ENCODE measurements around the gene RAPGEF4. TPM values are rescaled to one million over a fixed set of nuclear protein-coding genes. Genes with fewer than 3 reads are reported as not detected.

RAPGEF4 gene
- total RNA-seq, 4 donors from 2014 or later: 1.4 to 5.5 (median 1.8) TPM

DNA sequence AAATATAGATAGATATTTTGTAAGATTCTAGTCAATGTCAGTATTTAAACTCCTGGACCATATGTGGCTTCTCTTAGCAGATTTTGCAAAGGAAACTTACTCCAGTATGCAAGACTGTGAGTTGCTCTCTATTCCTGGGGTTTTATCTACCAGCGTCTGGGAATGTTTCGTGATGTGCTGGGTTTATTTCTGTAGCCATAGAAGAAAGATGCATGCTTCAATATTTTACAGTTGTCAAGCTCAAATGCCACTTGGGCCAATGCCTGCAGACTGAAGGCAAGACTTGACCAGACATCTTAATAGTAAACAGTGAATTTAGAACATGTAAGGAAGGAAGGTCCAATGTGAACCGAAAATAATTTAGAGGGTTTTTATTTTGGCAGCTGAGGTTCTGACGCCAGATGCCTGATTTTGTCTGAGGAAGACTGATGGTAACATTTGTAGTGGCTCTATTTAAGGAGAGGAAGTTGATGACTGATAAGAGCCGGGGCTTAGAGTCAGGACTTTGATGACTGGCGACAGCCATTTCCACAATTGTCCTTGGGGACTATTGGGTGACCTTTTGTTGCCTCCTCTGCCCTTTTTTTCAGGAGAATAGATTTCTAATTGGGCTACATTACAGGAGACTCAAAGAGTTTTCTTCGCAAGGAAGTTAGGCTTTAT is 154.3 kb downstream of the RAPGEF4 start:
- Histone ChIP-seq H3K4me3 (no peak overlapping the region), H3K36me3 (no peaks in the 10 kb centered on the region), H3K4me1 (peaks cover 3 to 13% of the 10 kb centered on the region in 2 donors), H3K9me3 (no peaks in the 10 kb centered on the region), H3K27ac (no peak overlapping the region), H3K27me3 (no peaks in the 10 kb centered on the region)
- in situ Hi-C loops (cut with MboI; ENCODE audit: low sequenced_read_pairs in 4 of 4): no loop called here
- intact Hi-C loops (cut with DNase I; ENCODE audit: low total_unique reads): no loop called here
- no peak for TF ChIP-seq POLR2A (IDR thresholded peaks at IDR 0.05)
- TF ChIP-seq, protein P1, sequence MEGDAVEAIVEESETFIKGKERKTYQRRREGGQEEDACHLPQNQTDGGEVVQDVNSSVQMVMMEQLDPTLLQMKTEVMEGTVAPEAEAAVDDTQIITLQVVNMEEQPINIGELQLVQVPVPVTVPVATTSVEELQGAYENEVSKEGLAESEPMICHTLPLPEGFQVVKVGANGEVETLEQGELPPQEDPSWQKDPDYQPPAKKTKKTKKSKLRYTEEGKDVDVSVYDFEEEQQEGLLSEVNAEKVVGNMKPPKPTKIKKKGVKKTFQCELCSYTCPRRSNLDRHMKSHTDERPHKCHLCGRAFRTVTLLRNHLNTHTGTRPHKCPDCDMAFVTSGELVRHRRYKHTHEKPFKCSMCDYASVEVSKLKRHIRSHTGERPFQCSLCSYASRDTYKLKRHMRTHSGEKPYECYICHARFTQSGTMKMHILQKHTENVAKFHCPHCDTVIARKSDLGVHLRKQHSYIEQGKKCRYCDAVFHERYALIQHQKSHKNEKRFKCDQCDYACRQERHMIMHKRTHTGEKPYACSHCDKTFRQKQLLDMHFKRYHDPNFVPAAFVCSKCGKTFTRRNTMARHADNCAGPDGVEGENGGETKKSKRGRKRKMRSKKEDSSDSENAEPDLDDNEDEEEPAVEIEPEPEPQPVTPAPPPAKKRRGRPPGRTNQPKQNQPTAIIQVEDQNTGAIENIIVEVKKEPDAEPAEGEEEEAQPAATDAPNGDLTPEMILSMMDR (IDR thresholded peaks at IDR 0.05 in 4 of 5, conservative IDR thresholded peaks at IDR 0.05 in 1 of 5): no peak
- DNase-seq (no peak), ATAC-seq (no peak)

DNA sequence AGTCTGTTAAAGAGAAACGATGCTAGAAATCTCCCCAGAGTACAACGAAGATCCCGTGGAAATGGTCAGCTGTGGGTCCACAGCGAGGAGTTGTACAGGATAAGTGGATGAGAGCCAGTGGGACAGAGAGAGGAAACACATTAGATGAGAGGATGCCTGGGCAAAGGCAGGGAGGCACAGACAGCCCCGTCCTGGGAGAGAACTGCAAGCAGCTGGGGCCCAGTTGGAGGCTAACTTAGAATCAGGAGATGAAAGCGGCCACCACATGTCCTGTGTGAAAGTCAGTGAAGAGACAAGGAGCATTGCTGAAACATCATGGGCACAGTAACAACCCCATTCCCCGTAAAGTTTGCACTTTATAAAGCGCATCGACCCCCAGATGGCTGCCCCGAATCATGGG is 157.5 kb downstream of the RAPGEF4 start:
- TF ChIP-seq POLR2A (IDR thresholded peaks at IDR 0.05): no peak
- TF ChIP-seq, protein P1 (IDR thresholded peaks at IDR 0.05 in 4 of 5, conservative IDR thresholded peaks at IDR 0.05 in 1 of 5): no peak
- in situ Hi-C loops (cut with MboI; ENCODE audit: low sequenced_read_pairs in 4 of 4): no loop called here
- Histone ChIP-seq H3K27me3 (no peaks in the 10 kb centered on the region), H3K9me3 (no peaks in the 10 kb centered on the region), H3K4me1 (peaks cover 3 to 13% of the 10 kb centered on the region in 2 donors), H3K36me3 (no peaks in the 10 kb centered on the region), H3K27ac (no peak overlapping the region), H3K4me3 (no peak overlapping the region)
- intact Hi-C loops (cut with DNase I; ENCODE audit: low total_unique reads): no loop called here
- no peak for ATAC-seq
- no peak for DNase-seq

DNA sequence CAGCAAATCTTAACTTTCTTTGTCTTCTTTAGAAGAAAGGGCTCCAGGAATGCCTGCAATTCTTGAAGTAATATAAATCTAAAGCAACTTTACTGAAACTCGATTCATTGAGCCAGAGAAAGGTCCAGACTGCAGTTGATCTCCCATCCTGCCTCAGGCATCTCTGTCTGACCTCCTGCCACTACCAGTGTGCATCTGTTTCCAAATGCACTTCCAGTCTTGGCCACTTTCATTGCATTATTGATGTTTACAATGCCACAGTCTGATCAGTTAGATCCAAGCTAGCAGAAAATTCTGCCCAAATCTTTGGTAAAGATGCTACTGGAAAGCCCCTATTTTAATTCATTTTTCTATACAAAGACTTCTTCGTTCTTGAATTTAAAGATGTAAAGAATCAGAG is 158.0 kb downstream of the RAPGEF4 start:
- H3K27ac ChIP-seq: no peak overlapping the region
- no peaks in the 10 kb centered on the region for H3K9me3 ChIP-seq
- H3K27me3 ChIP-seq: no peaks in the 10 kb centered on the region
- no peaks in the 10 kb centered on the region for H3K36me3 ChIP-seq
- TF ChIP-seq, protein P1 (IDR thresholded peaks at IDR 0.05 in 4 of 5, conservative IDR thresholded peaks at IDR 0.05 in 1 of 5): no peak
- no peak for TF ChIP-seq POLR2A (IDR thresholded peaks at IDR 0.05)
- peaks cover 3 to 13% of the 10 kb centered on the region in 2 donors for H3K4me1 ChIP-seq
- in situ Hi-C loops (cut with MboI; ENCODE audit: low sequenced_read_pairs in 4 of 4): no loop called here
- no peak overlapping the region for H3K4me3 ChIP-seq
- intact Hi-C loops (cut with DNase I; ENCODE audit: low total_unique reads): no loop called here
- DNase-seq (no peak), ATAC-seq (no peak)

DNA sequence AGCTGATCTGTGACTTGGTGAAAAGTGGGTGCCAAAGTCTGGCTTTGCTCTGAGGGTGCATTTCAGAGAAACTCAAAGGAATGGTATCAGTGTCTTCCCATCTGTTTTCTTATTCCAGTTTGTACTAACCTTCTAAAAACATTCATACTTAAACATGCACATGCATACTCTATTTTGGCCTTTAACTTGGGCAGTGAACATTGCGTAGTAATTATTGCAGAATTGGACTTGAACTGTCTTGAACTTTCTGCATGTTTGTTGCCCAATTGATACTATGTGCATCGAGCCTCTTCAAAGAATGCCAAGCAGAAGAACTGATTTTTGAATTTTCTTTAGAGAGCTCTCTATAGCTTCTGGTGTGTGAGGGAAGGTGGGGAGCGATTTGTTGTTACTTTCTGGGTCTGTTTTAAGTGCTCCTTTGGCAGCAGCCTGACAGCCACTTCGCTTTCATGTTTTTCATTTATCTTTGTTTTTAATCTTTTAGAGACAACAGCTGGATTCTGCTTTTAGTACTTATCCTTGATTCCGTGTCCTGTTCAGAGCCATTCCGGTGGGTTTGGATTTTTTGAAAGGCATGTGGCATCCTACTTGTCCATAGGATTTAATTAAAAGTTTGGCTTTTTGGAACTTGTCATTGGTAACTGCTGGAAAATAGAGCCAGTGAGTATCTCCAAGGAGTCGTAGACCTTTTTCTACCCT is 159.2 kb downstream of the RAPGEF4 start:
- Histone ChIP-seq H3K27me3 (no peaks in the 10 kb centered on the region), H3K27ac (no peak overlapping the region), H3K4me1 (peaks cover 2 to 5% of the 10 kb centered on the region in 2 donors), H3K4me3 (no peak overlapping the region), H3K36me3 (no peaks in the 10 kb centered on the region), H3K9me3 (no peaks in the 10 kb centered on the region)
- DNase-seq: no peak
- in situ Hi-C loops (cut with MboI; ENCODE audit: low sequenced_read_pairs in 4 of 4): no loop called here
- TF ChIP-seq, protein P1 (IDR thresholded peaks at IDR 0.05 in 4 of 5, conservative IDR thresholded peaks at IDR 0.05 in 1 of 5): no peak
- TF ChIP-seq POLR2A (IDR thresholded peaks at IDR 0.05): no peak
- no peak for ATAC-seq
- intact Hi-C loops (cut with DNase I; ENCODE audit: low total_unique reads): no loop called here
